Measurements from ENCODE around the gene MTERF4. TPM values are rescaled to one million over a fixed set of nuclear protein-coding genes. Genes with fewer than 3 reads are reported as not detected.

MTERF4 gene
- total RNA-seq, 1 experiment from 2014 or later = 46.2 TPM

GRCh38 chr2:241049739-241050623 is 52.1 kb downstream of the MTERF4 start:
- DNase-seq (ENCODE audit: low spot score) = no peak

GRCh38 chr2:241048949-241049343 is 53.1 kb downstream of the MTERF4 start:
- DNase-seq (ENCODE audit: low spot score) = no peak

DNA sequence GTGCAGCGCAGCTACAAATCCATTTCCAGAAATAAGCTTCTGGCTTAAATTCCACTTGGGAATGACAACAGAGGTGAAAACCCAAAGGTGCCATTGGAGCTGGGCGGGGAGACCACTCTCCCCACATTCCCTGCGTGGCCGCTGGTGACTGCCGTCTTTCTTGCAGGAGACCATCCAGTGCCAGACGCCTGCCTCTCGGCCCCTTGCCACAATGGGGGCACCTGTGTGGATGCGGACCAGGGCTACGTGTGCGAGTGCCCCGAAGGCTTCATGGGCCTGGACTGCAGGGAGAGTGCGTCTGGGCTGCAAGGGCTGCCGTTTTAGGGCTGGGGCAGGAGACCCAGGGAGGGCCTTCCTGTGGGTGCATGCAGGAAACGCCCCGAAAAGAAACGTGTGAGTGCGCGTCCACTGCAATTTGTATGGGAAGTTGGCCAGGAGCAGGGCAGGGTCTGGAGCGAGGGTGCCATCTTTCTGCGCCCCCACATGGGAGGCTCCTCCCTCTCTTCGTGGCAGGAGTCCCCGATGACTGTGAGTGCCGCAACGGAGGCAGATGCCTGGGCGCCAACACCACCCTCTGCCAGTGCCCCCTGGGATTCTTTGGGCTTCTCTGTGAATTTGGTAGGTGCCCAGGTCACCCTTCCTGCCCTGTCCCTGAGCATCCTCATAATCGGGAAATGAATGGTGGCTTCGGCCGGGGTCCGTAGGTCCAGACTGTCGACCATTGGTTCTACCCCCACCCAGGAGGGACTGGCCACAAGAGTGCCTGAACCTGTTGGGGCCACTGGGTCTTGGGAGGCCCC is 53.7 kb downstream of the MTERF4 start:
- no peak for DNase-seq (ENCODE audit: low spot score)

DNA sequence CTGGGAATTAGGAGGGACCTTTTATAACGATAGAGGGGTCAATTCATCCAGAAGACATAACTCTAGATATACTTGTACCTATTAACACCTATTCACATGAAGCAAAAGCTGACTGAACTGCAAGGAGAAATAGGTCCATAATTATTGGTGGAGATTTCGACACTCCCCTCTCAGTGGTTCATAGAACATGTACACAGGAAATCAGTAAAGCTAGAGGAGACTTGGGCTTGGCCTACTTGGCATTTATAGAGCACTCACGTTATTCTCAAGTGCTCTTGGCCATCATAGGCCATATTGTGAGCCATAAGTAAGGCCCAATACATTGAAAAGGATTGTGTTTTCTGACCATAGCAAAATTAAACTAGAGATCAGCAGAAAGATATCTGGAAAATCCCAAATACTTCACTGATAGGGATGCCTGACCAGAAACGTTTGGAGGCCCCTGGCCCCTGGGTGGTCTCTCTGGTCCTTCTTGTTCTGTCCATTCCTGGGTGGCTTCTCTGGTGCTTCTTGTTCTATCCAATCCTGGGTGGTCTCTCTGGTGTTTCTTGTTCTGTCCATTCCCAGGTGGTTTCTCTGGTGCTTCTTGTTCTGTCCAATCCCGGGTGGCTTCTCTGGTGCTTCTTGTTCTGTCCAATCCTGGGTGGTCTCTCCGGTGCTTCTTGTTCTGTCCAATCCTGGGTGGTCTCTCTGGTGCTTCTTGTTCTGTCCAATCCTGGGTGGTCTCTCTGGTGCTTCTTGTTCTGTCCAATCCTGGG is 54.7 kb downstream of the MTERF4 start:
- DNase-seq (ENCODE audit: low spot score) = no peak

Other genes starting within 250 kb of the MTERF4 start
- 0.07 TPM in 1 of 2 replicates, not detected in the other for gene AGXT, start 233.5 kb downstream of the MTERF4 start, total RNA-seq (2014; rRNA removed; shearing (Covaris generic))
- 0.22 TPM in 1 of 2 replicates, not detected in the other for gene MAB21L4, start 206.1 kb downstream of the MTERF4 start, total RNA-seq (2014; rRNA removed; shearing (Covaris generic))
- 0.02 TPM in 1 of 2 replicates, not detected in the other for gene CROCC2, start 196.0 kb downstream of the MTERF4 start, total RNA-seq (2014; rRNA removed; shearing (Covaris generic))
- gene SNED1, start 103.7 kb downstream of the MTERF4 start, total RNA-seq (2014; rRNA removed; shearing (Covaris generic)) = 2.5 and 5.2 TPM in 2 replicates
- gene PASK, start 47.2 kb upstream of the MTERF4 start, total RNA-seq (2014; rRNA removed; shearing (Covaris generic)) = 5.9 and 7.5 TPM in 2 replicates
- gene PPP1R7, start 48.2 kb upstream of the MTERF4 start, total RNA-seq (2014; rRNA removed; shearing (Covaris generic)) = 125 and 132 TPM in 2 replicates
- gene ANO7, start 86.4 kb upstream of the MTERF4 start, total RNA-seq (2014; rRNA removed; shearing (Covaris generic)) = 0.03 and 0.72 TPM in 2 replicates
- gene HDLBP, start 213.4 kb upstream of the MTERF4 start, total RNA-seq (2014; rRNA removed; shearing (Covaris generic)) = 458 and 509 TPM in 2 replicates
- gene SEPTIN2, start 213.6 kb upstream of the MTERF4 start, total RNA-seq (2014; rRNA removed; shearing (Covaris generic)) = 374 and 393 TPM in 2 replicates

All from A172 (cell line).